ENCODE measurements around the gene TSC22D1. TPM values are rescaled to one million over a fixed set of nuclear protein-coding genes. Genes with fewer than 3 reads are reported as not detected.

Gene TSC22D1
- total RNA-seq, 2 donors from 2014 or later, result 30.7 to 50.1 TPM

- Histone ChIP-seq H3K27me3 (no peaks in the 10 kb centered on the region), H3K4me1 (no peaks in the 10 kb centered on the region), H3K9me3 (no peaks in the 10 kb centered on the region), H3K4me3 (no peak overlapping the region), H3K27ac (no peak overlapping the region), H3K36me3 (replicated peaks in 1 of 2; ENCODE audit: insufficient read depth in 1 of 2, low read depth in 2 of 2) (no peaks in the 10 kb centered on the region)
- no peak for TF ChIP-seq CTCF (IDR thresholded peaks at IDR 0.05)
- no peak for TF ChIP-seq POLR2A (IDR thresholded peaks at IDR 0.05)
- intact Hi-C loops (cut with DNase I), result no loop called here
- 95 to 100% methylated on average over 4 of the region's 4 CpGs for WGBS, 2 donors
- DNase-seq (no peak), ATAC-seq (no peak)
Measured at GRCh38 chr13:44549476-44549875, 26.7 kb downstream of the TSC22D1 start.

GRCh38 chr13:44546164-44546563 lies 30.0 kb downstream of the TSC22D1 start:
- 96 to 97% methylated on average over 1 of the region's 1 CpG for WGBS, 2 donors
- Histone ChIP-seq H3K4me3 (no peak overlapping the region), H3K27me3 (no peaks in the 10 kb centered on the region), H3K9me3 (no peaks in the 10 kb centered on the region), H3K27ac (no peak overlapping the region), H3K4me1 (peaks cover 22% of the 10 kb centered on the region), H3K36me3 (replicated peaks in 1 of 2; ENCODE audit: insufficient read depth in 1 of 2, low read depth in 2 of 2) (no peaks in the 10 kb centered on the region)
- DNase-seq (no peak), ATAC-seq (no peak)
- intact Hi-C loops (cut with DNase I), result no loop called here
- TF ChIP-seq CTCF (IDR thresholded peaks at IDR 0.05), result no peak
- TF ChIP-seq POLR2A (IDR thresholded peaks at IDR 0.05), result no peak

GRCh38 chr13:44543369-44543768 lies 32.8 kb downstream of the TSC22D1 start:
- no peak for DNase-seq
- H3K4me1 ChIP-seq, result peaks cover 27% of the 10 kb centered on the region

GRCh38 chr13:44542361-44542760 lies 33.8 kb downstream of the TSC22D1 start:
- no peak overlapping the region for H3K27ac ChIP-seq
- H3K9me3 ChIP-seq, result no peaks in the 10 kb centered on the region
- DNase-seq (no peak), ATAC-seq (no peak)
- H3K4me3 ChIP-seq, result no peak overlapping the region
- peaks cover 27% of the 10 kb centered on the region for H3K4me1 ChIP-seq
- no peaks in the 10 kb centered on the region for H3K36me3 ChIP-seq (replicated peaks in 1 of 2; ENCODE audit: insufficient read depth in 1 of 2, low read depth in 2 of 2)
- H3K27me3 ChIP-seq, result no peaks in the 10 kb centered on the region
- WGBS, 2 donors, result 59 to 63% methylated on average over 3 of the region's 3 CpGs
- intact Hi-C loops (cut with DNase I), result no loop called here
- TF ChIP-seq POLR2A (IDR thresholded peaks at IDR 0.05), result no peak
- TF ChIP-seq CTCF (IDR thresholded peaks at IDR 0.05), result no peak

More at GRCh38 chr13:44543369-44543768, 32.8 kb downstream of the TSC22D1 start:
- intact Hi-C loops (cut with DNase I), result no loop called here
- WGBS, 2 donors, result 15 to 18% methylated on average over 3 of the region's 3 CpGs
- Histone ChIP-seq H3K4me3 (no peak overlapping the region), H3K27me3 (no peaks in the 10 kb centered on the region), H3K9me3 (no peaks in the 10 kb centered on the region), H3K27ac (peak overlapping the region in 2 of 4 donors; percentile 37 to 54), H3K36me3 (replicated peaks in 1 of 2; ENCODE audit: insufficient read depth in 1 of 2, low read depth in 2 of 2) (no peaks in the 10 kb centered on the region)
- TF ChIP-seq CTCF (IDR thresholded peaks at IDR 0.05) (no peak), POLR2A (IDR thresholded peaks at IDR 0.05) (no peak)
- ATAC-seq, result no peak

GRCh38 chr13:44541601-44542000 lies 34.5 kb downstream of the TSC22D1 start:
- H3K36me3 ChIP-seq (replicated peaks in 1 of 2; ENCODE audit: insufficient read depth in 1 of 2, low read depth in 2 of 2), result no peaks in the 10 kb centered on the region
- no peaks in the 10 kb centered on the region for H3K27me3 ChIP-seq
- DNase-seq (no peak), ATAC-seq (no peak)
- H3K4me3 ChIP-seq, result no peak overlapping the region
- intact Hi-C loops (cut with DNase I), result no loop called here
- H3K27ac ChIP-seq, result peak overlapping the region in 1 of 4 donors; percentile 4
- TF ChIP-seq CTCF (IDR thresholded peaks at IDR 0.05) (no peak), POLR2A (IDR thresholded peaks at IDR 0.05) (no peak)
- peaks cover 27% of the 10 kb centered on the region for H3K4me1 ChIP-seq
- WGBS, 2 donors, result 68 to 86% methylated on average over 1 of the region's 1 CpG
- H3K9me3 ChIP-seq, result no peaks in the 10 kb centered on the region
